IPS-18c (cell line): ENCODE results near the gene COQ8A.

ENCODE experiments used
- H3K4me3 ChIP-seq: 2 replicates; pipeline ENCODE4 v1.7.0; 2013; ENCODE audit warnings: low read depth, mild to moderate bottlenecking, low read length, moderate library complexity; ENCODE audit not compliant: insufficient read depth
- H3K9me3 ChIP-seq: one replicate; pipeline ENCODE4 v1.6.1; 2013; ENCODE audit warnings: mild to moderate bottlenecking, low read length, moderate library complexity; ENCODE audit not compliant: control insufficient read depth, insufficient read depth

COQ8A gene

GRCh38 chr1:226976276-226976977 is 36.3 kb downstream of the COQ8A start:
- no peak overlapping the region for H3K4me3 ChIP-seq
- H3K9me3 ChIP-seq: no peaks in the 10 kb centered on the region

GRCh38 chr1:226976978-226977642 is 37.0 kb downstream of the COQ8A start:
- Histone ChIP-seq H3K9me3 (no peaks in the 10 kb centered on the region), H3K4me3 (no peak overlapping the region)

GRCh38 chr1:226977643-226978431 is 37.7 kb downstream of the COQ8A start:
- no peak overlapping the region for H3K4me3 ChIP-seq
- no peaks in the 10 kb centered on the region for H3K9me3 ChIP-seq

GRCh38 chr1:226978432-226979114 is 38.5 kb downstream of the COQ8A start:
- Histone ChIP-seq H3K4me3 (no peak overlapping the region), H3K9me3 (no peaks in the 10 kb centered on the region)

GRCh38 chr1:226979115-226979516 is 39.0 kb downstream of the COQ8A start:
- no peak overlapping the region for H3K4me3 ChIP-seq
- H3K9me3 ChIP-seq: no peaks in the 10 kb centered on the region

- H3K9me3 ChIP-seq: no peaks in the 10 kb centered on the region
- H3K4me3 ChIP-seq: no peak overlapping the region
These were observed 39.5 kb downstream of the COQ8A start for GRCh38 chr1:226979517-226980121.

GRCh38 chr1:226980122-226980560 is 40.0 kb downstream of the COQ8A start:
- H3K4me3 ChIP-seq: no peak overlapping the region
- H3K9me3 ChIP-seq: no peaks in the 10 kb centered on the region

- no peak overlapping the region for H3K4me3 ChIP-seq
- H3K9me3 ChIP-seq: no peaks in the 10 kb centered on the region
These were observed 40.7 kb downstream of the COQ8A start for GRCh38 chr1:226980565-226981385.

- H3K9me3 ChIP-seq: no peaks in the 10 kb centered on the region
- no peak overlapping the region for H3K4me3 ChIP-seq
These were observed 41.3 kb downstream of the COQ8A start for GRCh38 chr1:226981386-226981817.

GRCh38 chr1:226981838-226982237 is 41.7 kb downstream of the COQ8A start:
- Histone ChIP-seq H3K4me3 (no peak overlapping the region), H3K9me3 (no peaks in the 10 kb centered on the region)

- H3K9me3 ChIP-seq: no peaks in the 10 kb centered on the region
- H3K4me3 ChIP-seq: no peak overlapping the region
These were observed 42.5 kb downstream of the COQ8A start for GRCh38 chr1:226982451-226983177.

GRCh38 chr1:226983247-226983991 is 43.3 kb downstream of the COQ8A start:
- Histone ChIP-seq H3K4me3 (no peak overlapping the region), H3K9me3 (no peaks in the 10 kb centered on the region)

GRCh38 chr1:226983992-226984364 is 43.9 kb downstream of the COQ8A start:
- Histone ChIP-seq H3K4me3 (no peak overlapping the region), H3K9me3 (no peaks in the 10 kb centered on the region)

GRCh38 chr1:226984521-226985238 is 44.6 kb downstream of the COQ8A start:
- Histone ChIP-seq H3K4me3 (no peak overlapping the region), H3K9me3 (peaks cover 3% of the 10 kb centered on the region)
